Activated naive CD4-positive, alpha-beta T cell treated with anti-CD3 and anti-CD28 coated beads, Interleukin-2, amount 50 U/mL, for 24 hours (primary cell): ENCODE data around the gene POLA1.

Source experiments
- H3K27ac Mint-ChIP-seq: one replicate; pipeline ENCODE4 v1.8.0; 2021; ENCODE audit warnings: mild to moderate bottlenecking, mixed read lengths
- H3K27me3 Mint-ChIP-seq: one replicate; pipeline ENCODE4 v1.8.0; 2021; ENCODE audit warnings: mixed read lengths
- H3K36me3 Mint-ChIP-seq: one replicate; pipeline ENCODE4 v1.8.0; 2021; ENCODE audit warnings: mixed read lengths
- H3K4me1 Mint-ChIP-seq: one replicate; pipeline ENCODE4 v1.8.0; 2021; ENCODE audit warnings: mixed read lengths
- H3K4me3 Mint-ChIP-seq: one replicate; pipeline ENCODE4 v1.8.0; 2021; ENCODE audit warnings: mild to moderate bottlenecking, mixed read lengths
- H3K9me3 Mint-ChIP-seq: one replicate; pipeline ENCODE4 v1.8.0; 2021; ENCODE audit warnings: mixed read lengths

The POLA1 gene

DNA sequence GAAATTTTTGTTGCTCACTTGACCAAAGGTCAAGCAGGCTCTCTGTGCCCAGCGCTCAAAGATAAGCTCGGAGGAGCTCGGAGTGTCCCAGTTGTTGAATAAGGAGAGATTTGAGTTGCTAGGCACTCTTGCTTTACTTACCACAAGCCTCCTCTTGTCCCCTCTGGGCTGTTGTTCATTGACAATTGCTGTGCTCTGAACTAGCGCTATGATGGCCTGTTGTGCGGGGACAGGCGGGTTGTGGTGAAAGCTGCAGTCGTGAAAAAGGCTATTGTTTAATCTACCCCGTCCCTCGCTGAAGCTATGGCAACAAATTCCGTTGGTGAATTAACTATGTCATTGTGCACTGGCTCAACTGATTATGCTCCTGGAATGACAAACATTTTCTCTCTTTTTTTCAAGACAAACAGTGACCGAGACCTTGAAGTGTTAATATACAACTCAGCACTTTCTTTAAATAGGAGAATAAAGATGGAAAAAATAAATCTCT, 21.0 kb upstream of the POLA1 start:
- no peaks in the 10 kb centered on the region for H3K9me3 Mint-ChIP-seq
- H3K4me1 Mint-ChIP-seq = no peaks in the 10 kb centered on the region
- no peak overlapping the region for H3K27ac Mint-ChIP-seq
- no peaks in the 10 kb centered on the region for H3K27me3 Mint-ChIP-seq
- H3K36me3 Mint-ChIP-seq = no peaks in the 10 kb centered on the region
- no peak overlapping the region for H3K4me3 Mint-ChIP-seq

DNA sequence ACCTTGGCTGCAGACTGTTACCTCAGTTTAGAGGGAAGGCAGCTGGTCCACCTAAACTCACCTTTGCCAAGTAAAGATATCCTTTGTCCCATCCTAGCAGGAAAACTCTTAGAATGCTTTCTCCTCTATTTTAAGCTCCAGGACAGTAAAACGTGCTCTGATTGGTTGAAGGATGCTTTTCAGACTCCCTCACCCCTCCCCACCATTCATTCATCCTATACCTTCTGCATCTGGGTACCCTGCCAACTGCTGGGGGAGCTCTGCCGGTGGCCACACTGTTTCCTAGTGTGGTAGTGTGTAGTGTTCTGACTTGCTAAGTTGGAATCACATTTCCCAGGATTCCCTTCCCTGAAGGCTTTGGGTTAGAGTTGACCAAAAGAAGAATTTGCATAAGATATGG, 20.3 kb upstream of the POLA1 start:
- H3K9me3 Mint-ChIP-seq = no peaks in the 10 kb centered on the region
- no peak overlapping the region for H3K4me3 Mint-ChIP-seq
- H3K4me1 Mint-ChIP-seq = no peaks in the 10 kb centered on the region
- no peaks in the 10 kb centered on the region for H3K36me3 Mint-ChIP-seq
- no peak overlapping the region for H3K27ac Mint-ChIP-seq
- H3K27me3 Mint-ChIP-seq = no peaks in the 10 kb centered on the region

DNA sequence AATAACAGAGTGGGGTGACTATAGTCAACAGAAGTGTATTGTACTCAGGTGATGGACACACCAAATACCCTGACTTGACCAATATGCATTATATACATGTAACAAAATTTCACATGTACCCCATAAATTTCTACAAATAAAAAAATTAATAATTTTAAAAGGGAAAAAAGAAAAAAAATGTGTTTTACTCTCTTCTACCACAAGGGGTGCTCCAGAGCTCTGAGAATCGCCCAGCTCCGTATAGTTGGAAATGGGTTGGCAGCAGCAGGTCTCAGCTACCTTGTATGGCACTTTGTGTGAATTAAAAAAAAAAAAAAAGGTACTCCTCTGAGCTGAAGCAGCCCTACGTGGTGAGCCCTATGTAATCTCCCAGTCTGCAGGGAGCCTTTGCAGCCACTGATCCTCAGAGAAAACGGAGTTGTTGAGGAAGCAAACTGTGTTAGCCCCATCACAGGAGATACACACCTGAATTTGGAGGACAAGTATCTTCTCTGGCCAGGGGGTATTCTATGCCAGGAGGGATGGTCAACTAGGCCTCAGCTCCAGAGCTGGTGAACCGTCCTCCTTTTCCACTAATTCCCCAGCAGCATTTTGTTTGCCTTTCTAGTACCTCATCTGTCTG, 17.2 kb upstream of the POLA1 start:
- Mint-ChIP-seq H3K36me3 (no peaks in the 10 kb centered on the region), H3K4me1 (no peaks in the 10 kb centered on the region), H3K9me3 (no peaks in the 10 kb centered on the region), H3K27me3 (no peaks in the 10 kb centered on the region), H3K4me3 (no peak overlapping the region), H3K27ac (no peak overlapping the region)

GRCh38 chrX:24682739-24683432, 10.8 kb upstream of the POLA1 start:
- no peaks in the 10 kb centered on the region for H3K9me3 Mint-ChIP-seq
- peaks cover 10% of the 10 kb centered on the region for H3K4me1 Mint-ChIP-seq
- peak overlapping the region; percentile 38 for H3K4me3 Mint-ChIP-seq
- peak overlapping the region; percentile 87 for H3K27ac Mint-ChIP-seq
- no peaks in the 10 kb centered on the region for H3K36me3 Mint-ChIP-seq
- no peaks in the 10 kb centered on the region for H3K27me3 Mint-ChIP-seq

GRCh38 chrX:24684048-24684447, 9.7 kb upstream of the POLA1 start:
- Mint-ChIP-seq H3K27ac (no peak overlapping the region), H3K27me3 (no peaks in the 10 kb centered on the region), H3K4me3 (no peak overlapping the region), H3K9me3 (no peaks in the 10 kb centered on the region), H3K36me3 (no peaks in the 10 kb centered on the region), H3K4me1 (peaks cover 10% of the 10 kb centered on the region)

- Mint-ChIP-seq H3K36me3 (no peaks in the 10 kb centered on the region), H3K27ac (peak overlapping the region; percentile 51), H3K27me3 (no peaks in the 10 kb centered on the region), H3K4me1 (peaks cover 12% of the 10 kb centered on the region), H3K9me3 (no peaks in the 10 kb centered on the region), H3K4me3 (no peak overlapping the region)
These were observed 1.4 kb upstream of the POLA1 start for GRCh38 chrX:24692305-24692704.

DNA sequence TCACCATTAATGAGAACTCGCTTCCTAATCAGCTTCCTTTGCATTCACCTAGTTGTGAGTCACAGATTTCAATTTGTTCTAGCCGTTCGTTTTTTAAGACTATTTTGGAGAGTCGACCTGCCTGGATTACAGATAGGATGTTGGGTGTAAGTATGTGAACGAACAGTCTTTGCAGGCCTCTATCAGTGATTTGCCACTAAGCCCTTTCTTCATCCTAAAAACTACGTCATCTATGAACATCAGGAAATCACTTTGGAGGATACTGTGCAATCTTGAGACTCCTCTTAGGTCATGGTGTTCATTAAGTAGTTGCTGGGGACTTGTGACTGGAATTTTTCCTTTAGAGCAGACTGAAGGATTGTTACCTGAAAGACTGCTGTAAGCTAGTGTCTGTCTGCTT, 1.1 kb downstream of the POLA1 start:
- no peaks in the 10 kb centered on the region for H3K27me3 Mint-ChIP-seq
- peak overlapping the region; percentile 86 for H3K4me3 Mint-ChIP-seq
- H3K4me1 Mint-ChIP-seq = peaks cover 12% of the 10 kb centered on the region
- no peaks in the 10 kb centered on the region for H3K9me3 Mint-ChIP-seq
- peak overlapping the region; percentile 43 for H3K27ac Mint-ChIP-seq
- no peaks in the 10 kb centered on the region for H3K36me3 Mint-ChIP-seq

GRCh38 chrX:24696294-24696693, 2.6 kb downstream of the POLA1 start:
- no peak overlapping the region for H3K27ac Mint-ChIP-seq
- no peaks in the 10 kb centered on the region for H3K9me3 Mint-ChIP-seq
- peaks cover 12% of the 10 kb centered on the region for H3K4me1 Mint-ChIP-seq
- no peak overlapping the region for H3K4me3 Mint-ChIP-seq
- no peaks in the 10 kb centered on the region for H3K27me3 Mint-ChIP-seq
- no peaks in the 10 kb centered on the region for H3K36me3 Mint-ChIP-seq

DNA sequence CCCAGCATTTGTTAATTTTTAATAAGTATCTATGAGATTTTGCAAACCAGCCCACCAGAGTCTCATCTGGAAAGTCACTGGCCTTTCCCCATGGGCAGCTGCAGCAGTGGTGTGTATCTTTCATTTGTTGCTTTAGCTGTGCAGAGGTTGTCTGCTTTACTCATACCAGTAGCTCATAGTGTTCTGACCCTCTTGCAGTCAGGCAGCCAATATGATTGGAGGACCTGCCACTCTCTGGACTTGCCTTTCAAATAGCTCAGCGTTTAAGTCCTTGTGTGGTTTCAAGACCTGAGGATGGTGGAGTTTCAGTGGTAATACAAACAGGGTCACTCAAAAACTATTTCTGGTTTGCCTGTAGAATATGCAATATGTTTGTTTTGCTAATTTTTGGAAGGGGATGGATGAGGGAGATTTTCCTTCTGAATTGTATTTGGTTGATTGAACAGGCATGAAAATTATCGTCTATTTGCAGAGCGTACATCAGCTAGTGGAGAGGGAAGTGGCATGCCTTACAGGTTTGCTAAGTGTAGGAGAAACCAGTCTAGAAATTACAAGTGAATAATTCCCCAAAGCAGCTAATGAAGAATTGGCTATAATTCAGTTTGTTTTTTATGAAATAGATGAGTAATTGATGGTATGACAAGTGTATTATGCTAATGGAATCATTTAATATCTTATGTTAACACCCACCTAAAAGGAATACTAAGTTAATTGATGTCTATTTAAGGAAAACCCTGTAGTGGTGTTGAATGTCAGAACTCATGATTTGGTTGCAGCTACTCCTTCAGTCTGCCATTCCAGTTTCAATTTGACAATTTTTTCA, 8.9 kb downstream of the POLA1 start:
- Mint-ChIP-seq H3K36me3 (no peaks in the 10 kb centered on the region), H3K27me3 (no peaks in the 10 kb centered on the region), H3K4me1 (peaks cover 8% of the 10 kb centered on the region), H3K4me3 (no peak overlapping the region), H3K27ac (peak overlapping the region; percentile 62), H3K9me3 (no peaks in the 10 kb centered on the region)

DNA sequence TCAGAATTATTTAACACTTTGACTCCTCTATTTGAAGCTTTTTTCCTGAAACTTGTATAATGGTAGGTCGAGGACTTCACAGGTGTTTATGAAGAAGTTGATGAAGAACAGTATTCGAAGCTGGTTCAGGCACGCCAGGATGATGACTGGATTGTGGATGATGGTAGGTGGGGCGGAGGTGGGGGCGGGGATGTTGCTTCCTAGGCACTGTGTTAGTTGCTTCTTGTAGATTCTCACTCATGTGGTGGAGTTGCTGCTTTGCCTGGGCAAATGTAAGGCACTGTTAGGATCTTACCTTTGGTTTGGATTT, 9.4 kb downstream of the POLA1 start:
- no peaks in the 10 kb centered on the region for H3K9me3 Mint-ChIP-seq
- no peaks in the 10 kb centered on the region for H3K36me3 Mint-ChIP-seq
- H3K27me3 Mint-ChIP-seq = no peaks in the 10 kb centered on the region
- H3K27ac Mint-ChIP-seq = no peak overlapping the region
- H3K4me3 Mint-ChIP-seq = no peak overlapping the region
- peaks cover 8% of the 10 kb centered on the region for H3K4me1 Mint-ChIP-seq

GRCh38 chrX:24718771-24719170, 25.1 kb downstream of the POLA1 start:
- no peaks in the 10 kb centered on the region for H3K9me3 Mint-ChIP-seq
- peaks cover 21% of the 10 kb centered on the region for H3K36me3 Mint-ChIP-seq
- H3K27me3 Mint-ChIP-seq = no peaks in the 10 kb centered on the region

DNA sequence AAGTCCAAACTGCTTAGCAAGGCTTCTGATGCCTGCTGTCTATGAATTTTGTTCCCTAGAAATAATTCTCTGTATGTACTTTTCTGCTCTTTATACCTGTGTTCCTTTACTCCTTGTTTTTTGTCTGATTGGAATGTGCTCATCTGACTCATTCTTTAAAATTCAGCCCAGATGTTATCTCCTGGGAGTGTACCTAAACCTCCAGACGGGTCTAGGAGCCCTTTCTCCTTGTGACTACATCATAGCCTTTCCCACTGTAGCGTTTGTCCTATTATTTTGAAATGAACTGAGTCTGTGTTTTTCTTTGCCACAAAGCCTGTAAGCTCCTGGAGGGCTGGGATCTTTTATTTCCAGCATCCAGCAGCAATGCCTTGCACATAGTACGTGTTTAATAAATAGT, 26.3 kb downstream of the POLA1 start:
- H3K4me3 Mint-ChIP-seq = no peak overlapping the region
- no peaks in the 10 kb centered on the region for H3K4me1 Mint-ChIP-seq
- no peaks in the 10 kb centered on the region for H3K27me3 Mint-ChIP-seq
- no peaks in the 10 kb centered on the region for H3K9me3 Mint-ChIP-seq
- peaks cover 20% of the 10 kb centered on the region for H3K36me3 Mint-ChIP-seq
- H3K27ac Mint-ChIP-seq = no peak overlapping the region

More at GRCh38 chrX:24718771-24719170, 25.1 kb downstream of the POLA1 start:
- H3K4me3 Mint-ChIP-seq = no peak overlapping the region
- no peaks in the 10 kb centered on the region for H3K4me1 Mint-ChIP-seq
- no peak overlapping the region for H3K27ac Mint-ChIP-seq

DNA sequence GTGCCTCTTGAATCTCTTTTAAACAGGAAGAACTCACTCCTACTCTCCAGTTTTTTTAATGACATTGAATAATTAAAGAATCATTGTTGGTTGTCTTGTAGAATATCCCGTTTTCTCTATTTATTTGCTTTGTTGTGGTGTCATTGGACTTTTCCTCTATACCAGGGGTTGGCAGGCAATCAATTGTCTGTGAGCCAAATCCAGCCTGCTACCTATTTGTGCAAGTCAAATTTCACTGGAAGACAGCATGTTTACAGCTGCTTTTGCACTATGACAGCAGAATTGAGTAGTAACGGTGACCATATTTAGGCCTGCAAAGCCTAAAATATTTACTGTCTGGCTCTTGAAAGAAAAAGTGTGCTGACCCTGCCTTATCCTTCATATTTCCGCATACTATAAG, 34.8 kb downstream of the POLA1 start:
- no peak overlapping the region for H3K27ac Mint-ChIP-seq
- H3K4me1 Mint-ChIP-seq = no peaks in the 10 kb centered on the region
- no peak overlapping the region for H3K4me3 Mint-ChIP-seq
- no peaks in the 10 kb centered on the region for H3K27me3 Mint-ChIP-seq
- peaks cover 12% of the 10 kb centered on the region for H3K36me3 Mint-ChIP-seq
- no peaks in the 10 kb centered on the region for H3K9me3 Mint-ChIP-seq

GRCh38 chrX:24732766-24733500, 39.2 kb downstream of the POLA1 start:
- Mint-ChIP-seq H3K4me3 (no peak overlapping the region), H3K9me3 (no peaks in the 10 kb centered on the region), H3K4me1 (no peaks in the 10 kb centered on the region), H3K36me3 (peaks cover 7% of the 10 kb centered on the region), H3K27me3 (no peaks in the 10 kb centered on the region), H3K27ac (no peak overlapping the region)

- Mint-ChIP-seq H3K9me3 (no peaks in the 10 kb centered on the region), H3K4me1 (no peaks in the 10 kb centered on the region), H3K36me3 (peaks cover 7% of the 10 kb centered on the region), H3K27me3 (no peaks in the 10 kb centered on the region), H3K4me3 (no peak overlapping the region), H3K27ac (no peak overlapping the region)
These were observed 47.6 kb downstream of the POLA1 start for GRCh38 chrX:24741330-24741729.
